ENCODE results near the gene OR11H12.
"Not testable (repeated sequence)": the region's sequence is repeated elsewhere in the genome, so short reads cannot be mapped to it uniquely, and the experiment has no call there.

DNA sequence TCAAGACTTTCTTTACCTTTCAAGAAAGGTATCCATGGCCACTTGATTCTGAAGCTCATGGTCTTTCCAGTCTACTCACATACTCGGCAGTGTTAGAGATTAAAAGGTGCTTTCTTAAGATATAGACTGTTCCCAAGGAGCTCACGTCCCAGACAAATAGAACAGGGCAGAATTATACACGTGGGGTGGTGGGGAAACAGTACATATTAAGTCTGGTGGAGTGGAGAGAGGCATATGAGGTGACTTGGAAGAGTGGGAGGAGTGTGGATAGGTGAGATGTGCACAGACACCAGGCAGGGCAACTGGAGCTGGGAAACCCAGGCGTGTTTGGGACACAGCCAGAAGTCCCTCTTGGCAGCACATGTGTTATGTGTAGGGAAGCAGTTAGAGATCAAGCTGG lies 37.9 kb downstream of the OR11H12 start:
- not testable (repeated sequence) for TF ChIP-seq POLR2A (IDR thresholded peaks at IDR 0.05; ENCODE audit: low read depth, low read length); CEBPB (IDR thresholded peaks at IDR 0.05; ENCODE audit: low read depth, low read length); SMC3 (IDR thresholded peaks at IDR 0.05; ENCODE audit: low read depth, low read length); NFE2L2 (IDR thresholded peaks at IDR 0.05; ENCODE audit: low read depth, low read length); FOS (IDR thresholded peaks at IDR 0.05; ENCODE audit: low read depth, low read length); MAFK (IDR thresholded peaks at IDR 0.05; ENCODE audit: low read depth, low read length); RAD21 (IDR thresholded peaks at IDR 0.05; ENCODE audit: low read length); CHD1 (IDR thresholded peaks at IDR 0.05; ENCODE audit: low read depth, low read length); MXI1 (IDR thresholded peaks at IDR 0.05; ENCODE audit: borderline replicate concordance, low read depth, low read length); MAZ (IDR thresholded peaks at IDR 0.05; ENCODE audit: borderline replicate concordance, low read depth, low read length)
- TF ChIP-seq, protein P1, sequence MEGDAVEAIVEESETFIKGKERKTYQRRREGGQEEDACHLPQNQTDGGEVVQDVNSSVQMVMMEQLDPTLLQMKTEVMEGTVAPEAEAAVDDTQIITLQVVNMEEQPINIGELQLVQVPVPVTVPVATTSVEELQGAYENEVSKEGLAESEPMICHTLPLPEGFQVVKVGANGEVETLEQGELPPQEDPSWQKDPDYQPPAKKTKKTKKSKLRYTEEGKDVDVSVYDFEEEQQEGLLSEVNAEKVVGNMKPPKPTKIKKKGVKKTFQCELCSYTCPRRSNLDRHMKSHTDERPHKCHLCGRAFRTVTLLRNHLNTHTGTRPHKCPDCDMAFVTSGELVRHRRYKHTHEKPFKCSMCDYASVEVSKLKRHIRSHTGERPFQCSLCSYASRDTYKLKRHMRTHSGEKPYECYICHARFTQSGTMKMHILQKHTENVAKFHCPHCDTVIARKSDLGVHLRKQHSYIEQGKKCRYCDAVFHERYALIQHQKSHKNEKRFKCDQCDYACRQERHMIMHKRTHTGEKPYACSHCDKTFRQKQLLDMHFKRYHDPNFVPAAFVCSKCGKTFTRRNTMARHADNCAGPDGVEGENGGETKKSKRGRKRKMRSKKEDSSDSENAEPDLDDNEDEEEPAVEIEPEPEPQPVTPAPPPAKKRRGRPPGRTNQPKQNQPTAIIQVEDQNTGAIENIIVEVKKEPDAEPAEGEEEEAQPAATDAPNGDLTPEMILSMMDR (conservative IDR thresholded peaks at IDR 0.05; ENCODE audit: low read depth, low read length) = not testable (repeated sequence)
- TF ChIP-seq, protein P2, sequence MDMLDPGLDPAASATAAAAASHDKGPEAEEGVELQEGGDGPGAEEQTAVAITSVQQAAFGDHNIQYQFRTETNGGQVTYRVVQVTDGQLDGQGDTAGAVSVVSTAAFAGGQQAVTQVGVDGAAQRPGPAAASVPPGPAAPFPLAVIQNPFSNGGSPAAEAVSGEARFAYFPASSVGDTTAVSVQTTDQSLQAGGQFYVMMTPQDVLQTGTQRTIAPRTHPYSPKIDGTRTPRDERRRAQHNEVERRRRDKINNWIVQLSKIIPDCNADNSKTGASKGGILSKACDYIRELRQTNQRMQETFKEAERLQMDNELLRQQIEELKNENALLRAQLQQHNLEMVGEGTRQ (IDR thresholded peaks at IDR 0.05; ENCODE audit: low read depth, low read length) = not testable (repeated sequence)
